HG03520 (cell line): ENCODE results near the gene GALNT10.

Experiments used
- ATAC-seq: cut with Tn5 transposase; IDR thresholded peaks from one replicate; pipeline ENCODE4 v1.9.1; 2021; ENCODE audit warnings: mild to moderate bottlenecking, moderate library complexity; ENCODE audit not compliant: unreplicated experiment

GALNT10 gene

DNA sequence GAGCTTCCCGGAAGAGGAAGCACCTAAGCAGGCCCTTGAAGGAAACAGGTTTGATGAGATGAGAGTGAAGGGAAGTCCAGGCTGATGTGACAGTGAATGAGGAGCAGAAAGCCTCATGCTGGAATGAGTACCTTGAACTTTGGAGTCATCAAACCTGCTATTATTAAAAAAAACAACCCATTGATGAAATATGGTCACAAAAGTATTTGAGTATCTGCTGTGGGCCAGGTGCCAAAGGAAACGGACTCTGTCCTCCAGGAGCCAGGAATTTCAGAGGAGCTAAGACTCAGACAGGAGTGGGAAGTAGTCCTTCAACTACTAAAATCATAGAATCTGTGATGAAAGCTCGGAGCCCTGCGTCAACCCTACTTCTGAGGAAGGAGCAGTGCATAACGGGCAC is 275.6 kb downstream of the GALNT10 start:
- no peak for ATAC-seq

DNA sequence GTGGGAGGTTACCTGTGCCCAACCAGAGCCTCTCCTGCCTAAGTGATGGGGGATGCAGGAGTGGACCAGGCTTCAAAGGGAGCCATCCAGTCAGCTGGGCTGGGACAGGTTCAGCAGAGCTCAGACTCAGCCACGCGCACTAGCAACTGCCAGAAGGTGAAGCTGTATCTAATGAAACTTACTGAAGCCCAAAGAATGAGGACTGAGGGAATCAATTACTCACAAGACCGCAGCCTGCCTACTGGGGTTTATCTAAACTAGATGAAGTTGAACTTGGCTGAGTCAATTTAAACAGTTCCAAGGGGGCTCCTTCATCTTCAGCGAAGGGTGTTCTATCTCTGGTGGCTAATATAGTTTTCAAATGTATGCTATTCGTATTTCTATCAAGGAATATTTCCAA is 276.1 kb downstream of the GALNT10 start:
- ATAC-seq: no peak

DNA sequence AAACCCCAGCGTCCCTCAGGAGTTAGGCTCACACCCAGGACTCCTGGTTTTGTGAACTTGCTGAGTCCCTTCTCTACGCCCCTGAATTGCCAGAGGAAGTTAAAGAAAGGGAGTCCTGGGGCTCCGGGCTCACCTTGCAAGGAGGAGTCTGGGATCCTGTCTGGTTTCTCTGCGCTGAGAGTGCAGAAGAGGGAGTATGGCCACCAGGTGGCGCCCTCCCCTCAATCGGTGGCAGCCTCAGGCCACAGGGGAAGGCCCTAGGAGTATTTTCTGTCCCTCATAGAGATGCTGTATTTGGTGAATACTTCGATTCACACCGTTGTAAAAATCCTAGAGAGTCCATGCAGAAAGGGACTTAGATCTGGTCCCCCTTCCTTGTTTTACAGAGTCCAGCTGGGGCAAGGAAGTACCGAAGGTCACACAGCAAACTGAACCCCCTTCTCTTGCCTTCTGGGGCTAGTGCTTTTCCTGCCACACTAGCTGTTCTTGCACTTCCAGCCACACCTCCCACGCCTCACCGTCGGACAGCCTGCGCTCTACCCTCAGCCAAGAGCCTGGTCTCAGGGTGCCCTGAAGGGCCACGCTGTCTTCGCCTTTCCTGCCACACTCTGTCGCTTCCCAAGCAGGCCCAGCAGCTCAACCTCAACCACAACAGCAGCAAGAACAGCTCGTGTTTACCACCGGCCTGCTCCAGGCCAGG is 277.3 kb downstream of the GALNT10 start:
- ATAC-seq: peak; percentile 92

DNA sequence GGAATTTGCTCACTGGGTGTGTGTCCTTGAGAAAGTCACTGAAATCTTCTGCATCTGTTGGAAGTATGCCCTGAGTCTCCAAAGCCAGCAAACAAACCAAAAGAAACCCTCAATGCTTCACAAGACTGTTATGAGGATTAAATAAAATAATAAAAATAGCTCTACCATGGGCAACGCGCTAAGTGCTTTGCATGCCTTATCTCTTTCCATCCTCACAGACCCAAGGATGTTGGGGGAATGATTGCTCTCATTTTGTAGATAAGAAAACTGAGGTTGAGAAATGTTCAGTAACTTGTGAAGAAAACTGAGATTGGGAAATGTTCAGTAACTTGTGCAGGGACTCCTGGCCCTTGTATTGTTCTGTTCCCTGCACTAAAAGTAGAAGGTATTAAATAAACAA is 279.6 kb downstream of the GALNT10 start:
- ATAC-seq: no peak
